BE2C (cell line): ENCODE results near the gene WDR91.

Experiments
- DNase-seq: peaks from one replicate; pipeline ENCODE4 v3.0.0-alpha.2; 2020
- H3K27me3 ChIP-seq: fragments of 250-450 bp; sonication (Bioruptor Pico); 2 replicates; pipeline ENCODE4 v1.5.1; 2020; ENCODE audit warnings: mild to moderate bottlenecking
- H3K36me3 ChIP-seq: fragments of 250-450 bp; sonication (Bioruptor Pico); 2 replicates; pipeline ENCODE4 v1.5.1; 2020; ENCODE audit warnings: mild to moderate bottlenecking
- H3K4me1 ChIP-seq: fragments of 250-450 bp; sonication (Bioruptor Pico); 2 replicates; pipeline ENCODE4 v1.5.1; 2020
- H3K4me3 ChIP-seq: 2 replicates; pipeline ENCODE4 v1.5.1; 2011; ENCODE audit warnings: low read depth, low read length
- H3K9me3 ChIP-seq: fragments of 250-450 bp; sonication (Bioruptor Pico); 2 replicates; pipeline ENCODE4 v1.5.1; 2020
- TF ChIP-seq, protein P1 (sequence below): IDR thresholded peaks from 2 replicates; pipeline ENCODE4 v1.5.1; 2012; ENCODE audit warnings: mild to moderate bottlenecking, low read depth, low read length

WDR91 gene

DNA sequence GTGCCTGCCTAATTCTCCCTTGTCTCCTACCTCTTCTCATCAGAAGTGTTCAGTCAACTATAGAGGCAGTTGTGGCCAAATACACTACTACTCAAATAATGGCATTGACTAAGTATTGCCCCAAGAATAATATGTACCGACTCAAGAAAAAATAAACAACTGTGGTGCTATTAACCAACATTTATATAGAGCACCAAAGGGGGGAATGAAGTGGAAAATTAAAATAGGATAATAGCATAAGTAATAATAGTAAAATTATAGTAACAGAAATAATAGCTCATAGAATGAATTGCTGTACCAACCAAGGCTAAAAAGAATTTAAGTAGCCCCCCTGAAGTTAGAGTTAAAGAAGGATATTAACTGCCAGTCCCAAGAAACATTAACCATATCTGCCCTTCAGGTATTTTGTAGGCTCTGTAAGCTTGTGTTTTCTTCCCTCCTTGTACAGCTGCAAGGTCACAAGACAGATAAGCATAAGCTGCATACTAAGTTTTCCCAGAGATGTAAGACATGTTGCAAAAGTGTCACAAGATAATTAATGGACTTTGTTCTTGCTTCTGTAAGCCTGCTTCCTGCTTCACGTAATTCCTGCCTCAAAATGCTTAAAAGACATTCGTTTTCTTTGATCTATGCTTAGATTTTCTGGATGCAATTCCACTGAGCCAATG lies 29.9 kb downstream of the WDR91 start:
- H3K4me1 ChIP-seq, result no peaks in the 10 kb centered on the region
- TF ChIP-seq, protein P1, sequence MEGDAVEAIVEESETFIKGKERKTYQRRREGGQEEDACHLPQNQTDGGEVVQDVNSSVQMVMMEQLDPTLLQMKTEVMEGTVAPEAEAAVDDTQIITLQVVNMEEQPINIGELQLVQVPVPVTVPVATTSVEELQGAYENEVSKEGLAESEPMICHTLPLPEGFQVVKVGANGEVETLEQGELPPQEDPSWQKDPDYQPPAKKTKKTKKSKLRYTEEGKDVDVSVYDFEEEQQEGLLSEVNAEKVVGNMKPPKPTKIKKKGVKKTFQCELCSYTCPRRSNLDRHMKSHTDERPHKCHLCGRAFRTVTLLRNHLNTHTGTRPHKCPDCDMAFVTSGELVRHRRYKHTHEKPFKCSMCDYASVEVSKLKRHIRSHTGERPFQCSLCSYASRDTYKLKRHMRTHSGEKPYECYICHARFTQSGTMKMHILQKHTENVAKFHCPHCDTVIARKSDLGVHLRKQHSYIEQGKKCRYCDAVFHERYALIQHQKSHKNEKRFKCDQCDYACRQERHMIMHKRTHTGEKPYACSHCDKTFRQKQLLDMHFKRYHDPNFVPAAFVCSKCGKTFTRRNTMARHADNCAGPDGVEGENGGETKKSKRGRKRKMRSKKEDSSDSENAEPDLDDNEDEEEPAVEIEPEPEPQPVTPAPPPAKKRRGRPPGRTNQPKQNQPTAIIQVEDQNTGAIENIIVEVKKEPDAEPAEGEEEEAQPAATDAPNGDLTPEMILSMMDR, result no peak
- H3K27me3 ChIP-seq, result no peaks in the 10 kb centered on the region
- H3K36me3 ChIP-seq, result no peaks in the 10 kb centered on the region
- no peak overlapping the region for H3K4me3 ChIP-seq
- peaks cover 2% of the 10 kb centered on the region; the same call in 1 of the 2 replicates for H3K9me3 ChIP-seq
- DNase-seq, result no peak

DNA sequence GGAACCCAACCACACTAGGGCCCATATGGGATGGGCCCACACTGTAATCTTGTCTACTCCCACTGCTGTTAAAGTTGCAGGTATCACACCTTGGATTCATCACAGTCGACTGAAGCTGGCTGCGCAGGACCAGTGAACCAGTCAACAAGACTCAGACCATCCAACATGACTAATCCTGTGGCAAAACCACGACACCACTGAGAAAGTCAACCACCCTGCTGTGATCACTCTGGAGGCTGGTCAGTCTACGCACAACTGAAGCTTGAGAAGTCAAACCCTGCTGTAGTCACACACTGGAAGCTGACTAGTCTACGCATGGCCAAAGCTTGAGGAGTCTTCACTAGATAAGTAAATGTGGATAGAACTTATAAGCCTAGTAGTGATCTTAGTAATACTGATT lies 31.2 kb downstream of the WDR91 start:
- no peaks in the 10 kb centered on the region for H3K27me3 ChIP-seq
- no peak overlapping the region for H3K4me3 ChIP-seq
- TF ChIP-seq, protein P1, result no peak
- H3K4me1 ChIP-seq, result no peaks in the 10 kb centered on the region
- DNase-seq, result no peak
- no peaks in the 10 kb centered on the region for H3K36me3 ChIP-seq
- peaks cover 2% of the 10 kb centered on the region; the same call in 1 of the 2 replicates for H3K9me3 ChIP-seq

DNA sequence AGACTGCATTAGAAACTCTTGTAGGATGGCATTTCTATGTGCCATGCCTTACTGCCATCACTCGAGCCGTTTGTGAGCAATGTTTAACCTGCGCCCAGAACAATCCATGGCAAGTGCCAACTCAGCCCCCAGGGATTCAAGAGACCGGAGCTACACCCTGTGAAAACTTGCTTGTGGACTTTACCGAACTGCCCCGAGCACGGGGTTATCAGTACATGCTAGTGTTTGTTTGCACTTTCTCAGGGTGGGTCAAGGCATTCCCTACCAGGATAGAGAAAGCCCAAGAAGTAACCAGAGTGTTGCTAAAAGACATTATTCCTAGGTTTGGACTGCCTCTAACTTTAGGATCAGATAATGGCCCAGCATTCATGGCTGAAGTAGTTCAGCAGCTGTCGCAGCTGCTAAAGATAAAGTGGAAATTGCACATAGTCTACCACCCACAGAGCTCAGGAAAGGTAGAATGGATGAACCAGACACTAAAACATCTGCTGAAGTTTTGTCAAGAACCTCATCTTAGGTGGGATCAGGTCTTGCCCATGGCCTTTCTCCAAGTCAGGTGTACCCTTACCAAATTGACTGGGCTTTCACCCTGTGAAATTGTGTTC lies 31.9 kb downstream of the WDR91 start:
- Histone ChIP-seq H3K4me3 (no peak overlapping the region), H3K36me3 (no peaks in the 10 kb centered on the region), H3K27me3 (no peaks in the 10 kb centered on the region), H3K9me3 (peaks cover 2% of the 10 kb centered on the region; the same call in 1 of the 2 replicates), H3K4me1 (no peaks in the 10 kb centered on the region)
- DNase-seq, result no peak
- TF ChIP-seq, protein P1, result no peak

DNA sequence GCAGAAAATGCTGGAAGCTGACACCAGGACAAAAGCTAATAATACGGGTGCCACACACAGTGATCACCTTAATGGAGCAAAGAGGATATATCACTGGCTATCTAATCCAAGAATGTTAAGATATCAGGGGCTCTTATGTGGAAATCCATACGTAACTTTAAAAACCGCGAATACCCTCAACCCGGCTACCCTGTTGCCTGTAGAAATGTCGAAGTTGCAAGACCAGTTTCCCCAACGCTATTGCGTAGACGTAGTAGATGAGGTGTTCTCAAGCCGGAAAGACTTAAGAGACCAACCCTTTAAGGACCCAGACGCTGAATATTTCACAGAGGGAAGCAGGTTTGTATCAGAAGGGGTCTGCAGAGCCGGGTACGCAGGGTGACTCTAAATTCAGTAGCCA lies 33.0 kb downstream of the WDR91 start:
- Histone ChIP-seq H3K27me3 (no peaks in the 10 kb centered on the region), H3K36me3 (no peaks in the 10 kb centered on the region), H3K4me1 (no peaks in the 10 kb centered on the region), H3K9me3 (peaks cover 2% of the 10 kb centered on the region; the same call in 1 of the 2 replicates), H3K4me3 (no peak overlapping the region)
- no peak for DNase-seq
- TF ChIP-seq, protein P1, result no peak

DNA sequence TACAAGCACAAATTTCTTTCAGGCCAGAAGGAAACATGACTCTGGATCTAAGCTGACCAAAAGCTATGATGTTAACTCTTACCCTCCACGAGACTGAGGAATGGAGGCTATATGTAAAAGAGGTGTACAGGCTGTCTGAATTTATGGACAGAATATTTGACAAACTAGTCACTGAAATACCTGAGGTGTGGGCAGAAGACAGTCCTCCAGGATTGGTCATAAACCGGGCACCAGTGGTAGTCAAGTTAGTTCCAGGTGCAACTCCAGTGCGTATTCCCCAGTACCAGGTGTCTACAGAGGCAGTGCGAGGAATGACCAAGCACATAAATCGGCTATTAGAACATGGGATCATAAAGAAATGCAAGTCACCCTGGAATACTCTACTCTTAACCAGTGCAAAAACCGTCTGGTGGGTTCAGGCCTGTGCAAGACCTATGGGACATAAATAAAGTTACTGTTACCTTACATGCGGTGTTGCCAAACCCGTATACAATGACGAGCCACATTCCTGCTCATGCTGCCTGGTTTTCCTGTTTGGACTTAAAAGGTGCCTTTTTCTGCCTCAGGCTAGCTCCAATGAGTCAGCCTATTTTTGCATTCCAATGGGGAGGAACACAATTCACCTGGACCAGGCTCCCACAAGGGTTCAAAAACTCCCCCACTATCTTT lies 34.2 kb downstream of the WDR91 start:
- Histone ChIP-seq H3K4me3 (no peak overlapping the region), H3K4me1 (no peaks in the 10 kb centered on the region), H3K27me3 (no peaks in the 10 kb centered on the region), H3K9me3 (peaks cover 2% of the 10 kb centered on the region; the same call in 1 of the 2 replicates), H3K36me3 (no peaks in the 10 kb centered on the region)
- TF ChIP-seq, protein P1, result no peak
- no peak for DNase-seq

DNA sequence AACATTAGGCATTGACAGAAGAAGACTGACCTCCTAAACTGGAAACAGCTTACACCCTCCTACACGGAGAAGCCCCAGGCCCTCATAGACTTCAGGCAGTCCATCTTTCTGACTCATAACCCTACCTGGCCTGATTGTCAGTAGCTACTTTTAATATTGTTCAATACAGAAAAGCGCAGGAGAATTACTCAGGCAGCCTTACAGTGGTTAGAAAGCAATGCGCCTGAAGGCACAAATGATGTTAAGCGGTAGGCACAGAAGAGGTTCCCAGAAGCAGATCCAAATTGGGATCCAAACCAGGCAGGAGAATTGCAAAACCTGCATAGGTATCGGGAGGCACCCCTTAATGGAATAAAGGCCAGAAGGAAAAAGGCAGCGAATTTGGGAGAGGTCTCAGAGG lies 35.4 kb downstream of the WDR91 start:
- H3K4me1 ChIP-seq, result no peaks in the 10 kb centered on the region
- TF ChIP-seq, protein P1, result no peak

More for the DNA sequence above, 35.4 kb downstream of the WDR91 start:
- no peak for DNase-seq
- H3K9me3 ChIP-seq, result peaks cover 2% of the 10 kb centered on the region; the same call in 1 of the 2 replicates
- H3K36me3 ChIP-seq, result no peaks in the 10 kb centered on the region
- H3K27me3 ChIP-seq, result no peaks in the 10 kb centered on the region
- no peak overlapping the region for H3K4me3 ChIP-seq
